GM06990 (cell line): Measurements from ENCODE around the gene TESPA1.

Experiments used
- DNase-seq: peaks from one replicate; pipeline ENCODE4 v3.0.0-alpha.2; 2011; ENCODE audit not compliant: insufficient read length; ENCODE audit errors: extremely low read depth
- H3K27me3 ChIP-seq: replicated peaks from 2 replicates; pipeline ENCODE4 v1.6.0; 2011; ENCODE audit warnings: low read length; ENCODE audit not compliant: control insufficient read depth, insufficient read depth
- H3K36me3 ChIP-seq: 2 replicates; pipeline ENCODE4 v1.5.1; 2011; ENCODE audit warnings: low read length; ENCODE audit not compliant: control insufficient read depth, insufficient read depth
- H3K4me3 ChIP-seq: replicated peaks from 2 replicates; pipeline ENCODE4 v1.5.1; 2011; ENCODE audit warnings: low read depth, mild to moderate bottlenecking, control low read depth, low read length
- TF ChIP-seq, protein P1 (sequence below): IDR thresholded peaks from 2 replicates; pipeline ENCODE4 v1.5.1; 2011; ENCODE audit warnings: low read length, control low read depth, mild to moderate bottlenecking, inconsistent platforms; ENCODE audit not compliant: insufficient read depth, poor library complexity, severe bottlenecking

TESPA1 gene

DNA sequence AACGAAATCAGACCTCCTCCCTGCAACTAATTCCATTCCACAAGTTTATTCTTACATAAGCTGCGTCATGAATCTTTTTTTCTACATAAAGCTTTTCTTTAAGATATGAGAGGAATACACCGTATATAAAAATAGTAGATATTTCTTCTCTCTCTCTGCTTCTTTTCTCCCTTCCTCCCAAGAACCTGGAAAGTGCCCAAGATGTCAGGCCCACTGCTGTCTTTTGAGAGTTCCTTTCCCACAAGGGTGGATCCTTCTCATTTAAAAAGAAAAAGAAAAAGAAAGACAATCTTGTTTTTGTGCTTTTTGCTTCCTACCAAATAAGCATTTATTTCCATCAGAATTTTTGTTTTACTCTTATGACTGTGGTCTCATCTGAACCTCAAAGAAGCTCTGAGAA, 11.0 kb downstream of the TESPA1 start:
- peaks cover 3% of the 10 kb centered on the region for H3K36me3 ChIP-seq
- H3K27me3 ChIP-seq, result no peaks in the 10 kb centered on the region
- DNase-seq, result no peak
- TF ChIP-seq, protein P1, sequence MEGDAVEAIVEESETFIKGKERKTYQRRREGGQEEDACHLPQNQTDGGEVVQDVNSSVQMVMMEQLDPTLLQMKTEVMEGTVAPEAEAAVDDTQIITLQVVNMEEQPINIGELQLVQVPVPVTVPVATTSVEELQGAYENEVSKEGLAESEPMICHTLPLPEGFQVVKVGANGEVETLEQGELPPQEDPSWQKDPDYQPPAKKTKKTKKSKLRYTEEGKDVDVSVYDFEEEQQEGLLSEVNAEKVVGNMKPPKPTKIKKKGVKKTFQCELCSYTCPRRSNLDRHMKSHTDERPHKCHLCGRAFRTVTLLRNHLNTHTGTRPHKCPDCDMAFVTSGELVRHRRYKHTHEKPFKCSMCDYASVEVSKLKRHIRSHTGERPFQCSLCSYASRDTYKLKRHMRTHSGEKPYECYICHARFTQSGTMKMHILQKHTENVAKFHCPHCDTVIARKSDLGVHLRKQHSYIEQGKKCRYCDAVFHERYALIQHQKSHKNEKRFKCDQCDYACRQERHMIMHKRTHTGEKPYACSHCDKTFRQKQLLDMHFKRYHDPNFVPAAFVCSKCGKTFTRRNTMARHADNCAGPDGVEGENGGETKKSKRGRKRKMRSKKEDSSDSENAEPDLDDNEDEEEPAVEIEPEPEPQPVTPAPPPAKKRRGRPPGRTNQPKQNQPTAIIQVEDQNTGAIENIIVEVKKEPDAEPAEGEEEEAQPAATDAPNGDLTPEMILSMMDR, result no peak
- no peak overlapping the region for H3K4me3 ChIP-seq

DNA sequence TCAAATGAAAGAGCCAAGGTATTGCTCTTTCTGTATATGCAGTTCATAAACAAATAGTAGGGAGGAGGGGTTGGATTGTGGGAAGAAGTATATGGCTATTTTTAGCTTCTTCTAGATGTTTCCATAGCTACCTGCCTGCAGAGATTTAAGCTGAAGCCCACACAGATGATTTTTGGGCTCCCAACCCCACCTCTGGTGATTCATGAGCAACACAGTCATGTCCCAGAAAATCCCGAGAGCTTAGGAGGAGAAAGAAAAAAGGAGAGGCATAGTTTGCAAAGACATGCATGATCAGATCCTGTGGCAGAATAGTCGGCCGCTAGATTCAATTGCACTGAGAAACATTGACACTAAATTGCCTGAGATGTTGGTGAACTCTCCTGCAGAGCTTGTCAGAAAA, 13.8 kb downstream of the TESPA1 start:
- TF ChIP-seq, protein P1, result no peak
- no peak for DNase-seq
- H3K27me3 ChIP-seq, result no peaks in the 10 kb centered on the region
- peaks cover 6% of the 10 kb centered on the region for H3K36me3 ChIP-seq
- no peak overlapping the region for H3K4me3 ChIP-seq

DNA sequence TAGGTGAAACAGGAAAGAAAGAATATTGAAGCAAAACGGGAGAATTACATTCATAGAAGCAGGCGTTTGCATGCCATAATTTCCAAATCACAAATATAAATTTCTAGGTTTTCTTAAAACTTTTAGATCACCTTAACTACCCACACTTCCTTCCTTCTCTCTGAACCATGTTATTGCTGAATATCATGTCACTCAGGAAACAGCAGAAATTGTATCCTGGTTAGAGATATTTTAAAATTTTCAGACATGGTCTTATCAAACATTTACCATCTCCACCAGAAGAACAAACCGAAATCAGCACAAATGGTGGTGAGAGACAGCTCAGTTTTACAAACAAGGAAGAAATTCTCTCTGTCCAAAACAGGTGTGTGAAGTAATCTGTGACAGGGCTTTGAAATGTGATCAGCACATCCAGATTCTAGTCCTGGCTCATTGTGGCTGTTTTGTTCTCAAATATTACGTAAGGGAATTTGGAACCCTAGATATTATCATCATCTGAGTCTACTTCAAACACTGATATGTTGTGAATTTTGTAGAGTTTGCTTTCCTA, 16.3 kb downstream of the TESPA1 start:
- no peak for DNase-seq
- TF ChIP-seq, protein P1, result no peak
- Histone ChIP-seq H3K27me3 (no peaks in the 10 kb centered on the region), H3K4me3 (no peak overlapping the region), H3K36me3 (peaks cover 7% of the 10 kb centered on the region)

DNA sequence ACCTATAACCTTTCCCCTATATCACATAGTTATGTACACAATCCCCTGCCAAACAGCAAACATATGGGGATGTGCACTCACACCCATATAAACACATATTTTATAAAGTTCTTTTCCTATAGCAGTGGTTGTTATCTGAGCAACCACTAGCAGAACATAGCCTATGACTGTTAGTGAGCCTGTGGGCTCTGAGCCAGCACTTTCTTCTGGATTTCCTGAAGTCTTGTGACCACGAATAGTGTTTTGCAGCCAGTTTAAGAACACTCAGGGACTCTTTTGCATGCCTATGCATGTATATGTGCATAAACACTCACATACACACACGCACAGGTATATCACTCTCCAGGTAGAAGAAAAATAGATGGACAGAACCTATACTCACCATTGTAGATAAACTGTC, 17.1 kb downstream of the TESPA1 start:
- no peak for DNase-seq
- Histone ChIP-seq H3K4me3 (no peak overlapping the region), H3K27me3 (no peaks in the 10 kb centered on the region), H3K36me3 (peaks cover 11% of the 10 kb centered on the region)
- TF ChIP-seq, protein P1, result no peak

DNA sequence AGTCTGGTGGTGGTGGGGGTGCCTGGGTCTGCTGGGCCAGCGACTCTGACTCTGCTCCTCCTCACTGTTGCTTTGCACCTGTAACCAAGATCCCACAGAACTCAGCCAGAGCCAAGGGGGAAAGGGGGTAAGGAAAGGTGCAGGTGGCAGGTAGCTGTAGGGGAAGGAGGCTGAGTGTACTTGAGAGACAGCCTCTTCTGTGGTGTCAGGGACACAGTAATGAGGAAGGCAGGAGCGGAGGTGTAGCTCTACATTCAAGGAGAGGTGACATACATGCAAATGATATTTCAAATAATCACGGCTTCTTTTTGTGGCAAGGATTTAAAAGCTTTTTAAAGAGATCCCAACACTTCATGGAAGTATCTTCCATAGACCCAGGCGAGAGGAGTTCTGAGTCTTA, 23.4 kb downstream of the TESPA1 start:
- H3K36me3 ChIP-seq, result peaks cover 12% of the 10 kb centered on the region
- H3K4me3 ChIP-seq, result no peak overlapping the region
- DNase-seq, result no peak
- TF ChIP-seq, protein P1, result no peak
- H3K27me3 ChIP-seq, result no peaks in the 10 kb centered on the region
